Neural progenitor cell (in vitro differentiated cells): ENCODE measurements around the gene DROSHA. TPM values are rescaled to one million over a fixed set of nuclear protein-coding genes. Genes with fewer than 3 reads are reported as not detected.

Experiments used
- DNase-seq: peaks from one replicate; pipeline ENCODE4 v3.0.0-alpha.2; 2016; ENCODE audit warnings: low spot score
- H2AFZ ChIP-seq: fragments of 200-600 bp; sonication (generic); replicated peaks from 2 replicates; pipeline ENCODE4 v1.6.1; 2016; ENCODE audit warnings: antibody characterized with exemption
- H3F3A ChIP-seq: fragments of 200-600 bp; sonication (generic); 2 replicates; pipeline ENCODE4 v1.6.1; 2016; ENCODE audit warnings: antibody characterized with exemption, low read depth
- H3K27ac ChIP-seq: fragments of 200-600 bp; sonication (generic); 2 replicates; pipeline ENCODE4 v1.5.1; 2016; ENCODE audit warnings: mild to moderate bottlenecking
- H3K27me3 ChIP-seq: fragments of 200-600 bp; sonication (generic); 2 replicates; pipeline ENCODE4 v1.6.1; 2016; ENCODE audit warnings: mild to moderate bottlenecking, moderate library complexity
- H3K36me3 ChIP-seq: fragments of 200-600 bp; sonication (generic); 2 replicates; pipeline ENCODE4 v1.5.1; 2016
- H3K4me1 ChIP-seq: fragments of 200-600 bp; sonication (generic); 2 replicates; pipeline ENCODE4 v1.6.1; 2016; ENCODE audit warnings: mixed run types
- H3K4me2 ChIP-seq: fragments of 200-600 bp; sonication (generic); 2 replicates; pipeline ENCODE4 v1.6.1; 2016
- H3K4me3 ChIP-seq: fragments of 200-600 bp; sonication (generic); 2 replicates; pipeline ENCODE4 v1.5.1; 2016
- H3K79me2 ChIP-seq: fragments of 200-600 bp; sonication (generic); 2 replicates; pipeline ENCODE4 v1.6.1; 2016; ENCODE audit warnings: low read depth
- H3K9ac ChIP-seq: fragments of 200-600 bp; sonication (generic); 2 replicates; pipeline ENCODE4 v1.6.1; 2016
- H3K9me3 ChIP-seq: fragments of 200-600 bp; sonication (generic); 2 replicates; pipeline ENCODE4 v1.5.1; 2016; ENCODE audit warnings: low read depth
- H4K20me1 ChIP-seq: fragments of 200-600 bp; sonication (generic); 2 replicates; pipeline ENCODE4 v1.6.1; 2016; ENCODE audit warnings: low read depth
- H3K27ac Mint-ChIP-seq: 3 replicates; pipeline ENCODE4 v1.8.0; 2021; ENCODE audit warnings: mixed read lengths
- H3K27me3 Mint-ChIP-seq: 2 replicates; pipeline ENCODE4 v1.8.0; 2022; ENCODE audit warnings: low read depth, mild to moderate bottlenecking, inconsistent platforms, moderate library complexity, mixed read lengths; ENCODE audit not compliant: insufficient read depth
- H3K36me3 Mint-ChIP-seq: 3 replicates; pipeline ENCODE4 v1.8.0; 2021; ENCODE audit warnings: mixed read lengths
- H3K4me1 Mint-ChIP-seq: 3 replicates; pipeline ENCODE4 v1.8.0; 2021; ENCODE audit warnings: mixed read lengths
- H3K4me3 Mint-ChIP-seq: 3 replicates; pipeline ENCODE4 v1.8.0; 2021; ENCODE audit warnings: mild to moderate bottlenecking, moderate library complexity, mixed read lengths
- H3K9me3 Mint-ChIP-seq: 3 replicates; pipeline ENCODE4 v1.8.0; 2020; ENCODE audit warnings: mixed read lengths
- EZH2 ChIP-seq: fragments of 200-600 bp; sonication (generic); IDR thresholded peaks from 2 replicates; pipeline ENCODE4 v1.6.1; 2017; ENCODE audit warnings: antibody characterized with exemption, mild to moderate bottlenecking, moderate library complexity
- EZH2phosphoT487 ChIP-seq: fragments of 200-600 bp; sonication (generic); IDR thresholded peaks from 2 replicates; pipeline ENCODE4 v1.6.1; 2017; ENCODE audit warnings: antibody characterized with exemption
- total RNA-seq: library from RNA; depleted of rRNA; stranded (reverse); fragments of >200 nt; gene quantifications from 2 replicates; pipeline ENCODE4 v1.2.3, GENCODE V29; 2015; ENCODE audit warnings: low replicate concordance
- TF ChIP-seq, protein P1 (sequence below): fragments of 200-600 bp; sonication (generic); IDR thresholded peaks from 2 replicates; pipeline ENCODE4 v1.5.1; 2017; ENCODE audit warnings: antibody characterized with exemption, mild to moderate bottlenecking

DROSHA gene
- total RNA-seq, 1 donor from 2014 or later = 80.3 TPM

DNA sequence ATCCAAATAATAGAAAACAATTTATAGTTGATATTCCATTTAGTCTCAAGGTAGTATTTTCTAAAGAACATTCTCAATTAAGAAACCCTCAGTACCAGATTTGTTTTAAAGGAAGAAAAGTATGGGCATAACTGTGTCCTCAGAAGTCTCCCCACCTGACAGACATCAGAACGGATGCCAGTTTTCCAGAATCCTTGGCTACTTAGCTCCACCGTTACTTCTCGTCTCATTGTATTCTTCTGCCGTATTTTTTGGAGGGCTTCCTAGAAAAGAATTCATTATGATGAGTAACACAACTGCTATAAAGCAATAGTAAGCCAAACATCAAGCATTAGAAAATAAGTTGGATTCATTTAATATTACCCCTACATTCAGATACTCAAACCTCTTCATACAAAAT lies 67.8 kb downstream of the DROSHA start:
- H2AFZ ChIP-seq = no peak overlapping the region
- no peaks in the 10 kb centered on the region for H3F3A ChIP-seq
- Mint-ChIP-seq H3K9me3 (no peaks in the 10 kb centered on the region), H3K36me3 (peaks cover 74% of the 10 kb centered on the region), H3K27ac (no peak overlapping the region), H3K27me3 (no peaks in the 10 kb centered on the region), H3K4me1 (no peaks in the 10 kb centered on the region), H3K4me3 (no peak overlapping the region)
- no peaks in the 10 kb centered on the region for H4K20me1 ChIP-seq
- no peak overlapping the region for H3K4me2 ChIP-seq
- no peak for DNase-seq
- no peaks in the 10 kb centered on the region for H3K4me1 ChIP-seq
- H3K9ac ChIP-seq = no peak overlapping the region
- no peak for TF ChIP-seq EZH2
- TF ChIP-seq, protein P1, sequence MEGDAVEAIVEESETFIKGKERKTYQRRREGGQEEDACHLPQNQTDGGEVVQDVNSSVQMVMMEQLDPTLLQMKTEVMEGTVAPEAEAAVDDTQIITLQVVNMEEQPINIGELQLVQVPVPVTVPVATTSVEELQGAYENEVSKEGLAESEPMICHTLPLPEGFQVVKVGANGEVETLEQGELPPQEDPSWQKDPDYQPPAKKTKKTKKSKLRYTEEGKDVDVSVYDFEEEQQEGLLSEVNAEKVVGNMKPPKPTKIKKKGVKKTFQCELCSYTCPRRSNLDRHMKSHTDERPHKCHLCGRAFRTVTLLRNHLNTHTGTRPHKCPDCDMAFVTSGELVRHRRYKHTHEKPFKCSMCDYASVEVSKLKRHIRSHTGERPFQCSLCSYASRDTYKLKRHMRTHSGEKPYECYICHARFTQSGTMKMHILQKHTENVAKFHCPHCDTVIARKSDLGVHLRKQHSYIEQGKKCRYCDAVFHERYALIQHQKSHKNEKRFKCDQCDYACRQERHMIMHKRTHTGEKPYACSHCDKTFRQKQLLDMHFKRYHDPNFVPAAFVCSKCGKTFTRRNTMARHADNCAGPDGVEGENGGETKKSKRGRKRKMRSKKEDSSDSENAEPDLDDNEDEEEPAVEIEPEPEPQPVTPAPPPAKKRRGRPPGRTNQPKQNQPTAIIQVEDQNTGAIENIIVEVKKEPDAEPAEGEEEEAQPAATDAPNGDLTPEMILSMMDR = no peak
- TF ChIP-seq EZH2phosphoT487 = no peak
- H3K27me3 ChIP-seq = no peaks in the 10 kb centered on the region
- peaks cover 48% of the 10 kb centered on the region for H3K36me3 ChIP-seq
- H3K27ac ChIP-seq = no peak overlapping the region
- no peak overlapping the region for H3K4me3 ChIP-seq
- H3K79me2 ChIP-seq = no peaks in the 10 kb centered on the region
- H3K9me3 ChIP-seq = no peaks in the 10 kb centered on the region

DNA sequence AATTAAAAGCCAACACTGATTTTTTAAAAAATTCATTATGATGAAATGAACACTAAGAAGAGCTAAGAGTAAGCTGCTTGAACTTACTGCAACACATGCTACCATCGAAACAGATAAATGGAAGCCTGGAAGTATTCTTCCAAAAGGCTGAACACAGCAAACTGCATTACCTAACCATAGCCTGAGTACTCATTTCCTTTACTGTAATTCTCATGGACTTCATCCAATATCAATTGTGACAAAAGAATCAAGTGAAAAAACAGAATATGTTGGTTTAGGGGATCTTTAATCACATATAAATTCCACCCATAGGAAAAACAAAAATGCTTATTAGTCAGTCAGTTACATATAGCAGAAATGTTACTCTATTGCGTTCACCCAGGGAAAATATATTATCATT lies 68.5 kb downstream of the DROSHA start:
- Histone ChIP-seq H3K4me2 (no peak overlapping the region), H3K79me2 (no peaks in the 10 kb centered on the region), H2AFZ (no peak overlapping the region), H3K9me3 (no peaks in the 10 kb centered on the region), H3K9ac (no peak overlapping the region), H3K4me3 (no peak overlapping the region), H3K36me3 (peaks cover 48% of the 10 kb centered on the region), H3F3A (no peaks in the 10 kb centered on the region), H3K4me1 (no peaks in the 10 kb centered on the region), H4K20me1 (no peaks in the 10 kb centered on the region), H3K27me3 (no peaks in the 10 kb centered on the region), H3K27ac (no peak overlapping the region)
- no peaks in the 10 kb centered on the region for H3K4me1 Mint-ChIP-seq
- TF ChIP-seq EZH2phosphoT487 (no peak), EZH2 (no peak)
- TF ChIP-seq, protein P1 = no peak
- H3K9me3 Mint-ChIP-seq = no peaks in the 10 kb centered on the region
- H3K27me3 Mint-ChIP-seq = no peaks in the 10 kb centered on the region
- H3K36me3 Mint-ChIP-seq = peaks cover 71% of the 10 kb centered on the region
- no peak overlapping the region for H3K27ac Mint-ChIP-seq
- H3K4me3 Mint-ChIP-seq = no peak overlapping the region
- no peak for DNase-seq

DNA sequence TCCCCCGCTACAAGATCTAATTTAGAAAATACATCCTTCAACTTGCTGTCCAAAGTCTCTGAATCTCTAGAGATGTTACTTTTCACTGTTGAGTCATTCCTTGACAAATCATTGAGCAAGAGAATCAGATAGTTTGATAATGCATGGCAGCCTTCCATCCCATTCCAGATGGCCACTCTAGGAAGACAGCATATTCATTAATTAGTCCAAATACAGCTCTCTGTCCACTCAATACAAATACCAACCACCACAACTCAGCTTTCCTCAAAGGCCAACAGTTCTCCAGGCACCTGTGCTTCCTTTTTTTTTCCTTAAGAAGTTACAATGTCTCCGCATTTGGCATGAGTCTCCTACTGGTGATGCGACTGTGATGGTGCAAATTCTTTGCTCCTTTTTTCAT lies 72.3 kb downstream of the DROSHA start:
- Mint-ChIP-seq H3K9me3 (peaks cover 19% of the 10 kb centered on the region), H3K27me3 (no peaks in the 10 kb centered on the region), H3K27ac (no peak overlapping the region), H3K36me3 (peaks cover 69% of the 10 kb centered on the region), H3K4me3 (no peak overlapping the region), H3K4me1 (no peaks in the 10 kb centered on the region)
- no peak overlapping the region for H3K4me2 ChIP-seq
- H3F3A ChIP-seq = no peaks in the 10 kb centered on the region
- no peak overlapping the region for H2AFZ ChIP-seq
- peaks cover 7% of the 10 kb centered on the region for H3K9me3 ChIP-seq
- no peaks in the 10 kb centered on the region for H3K27me3 ChIP-seq
- H3K9ac ChIP-seq = no peak overlapping the region
- no peaks in the 10 kb centered on the region for H3K4me1 ChIP-seq
- H3K36me3 ChIP-seq = peaks cover 44% of the 10 kb centered on the region
- DNase-seq = no peak
- no peak overlapping the region for H3K4me3 ChIP-seq
- TF ChIP-seq, protein P1 = no peak
- no peaks in the 10 kb centered on the region for H4K20me1 ChIP-seq
- H3K79me2 ChIP-seq = no peaks in the 10 kb centered on the region
- H3K27ac ChIP-seq = no peak overlapping the region

DNA sequence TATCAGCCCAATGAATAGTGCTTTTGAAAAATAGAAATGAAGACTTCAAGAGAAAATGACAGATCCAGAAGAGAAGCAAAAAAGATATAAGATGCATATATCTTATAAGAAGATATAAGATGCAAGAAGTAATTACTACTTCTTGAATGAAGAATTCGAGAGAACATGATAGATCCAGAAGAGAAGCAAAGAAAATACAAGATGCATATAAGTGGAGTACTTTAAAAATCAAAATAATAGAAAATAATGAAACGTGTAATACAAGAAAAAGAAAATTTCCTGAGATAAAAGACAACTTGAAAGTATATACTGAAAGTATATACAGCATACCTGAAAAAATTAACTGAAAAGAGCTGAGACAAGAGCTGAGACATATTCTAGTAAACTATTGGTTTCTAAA lies 76.7 kb downstream of the DROSHA start:
- H3K36me3 ChIP-seq = peaks cover 9% of the 10 kb centered on the region

More for the DNA sequence above, 76.7 kb downstream of the DROSHA start:
- Histone ChIP-seq H3K4me2 (no peak overlapping the region), H3K9me3 (peaks cover 7% of the 10 kb centered on the region), H2AFZ (no peak overlapping the region), H3K27me3 (no peaks in the 10 kb centered on the region), H3F3A (no peaks in the 10 kb centered on the region), H3K79me2 (no peaks in the 10 kb centered on the region), H3K27ac (no peak overlapping the region), H3K9ac (no peak overlapping the region), H4K20me1 (no peaks in the 10 kb centered on the region), H3K4me3 (no peak overlapping the region), H3K4me1 (peaks cover 9% of the 10 kb centered on the region)
- Mint-ChIP-seq H3K27ac (no peak overlapping the region), H3K9me3 (peaks cover 23% of the 10 kb centered on the region), H3K36me3 (peaks cover 51% of the 10 kb centered on the region), H3K4me1 (no peaks in the 10 kb centered on the region), H3K27me3 (no peaks in the 10 kb centered on the region), H3K4me3 (no peak overlapping the region)
- TF ChIP-seq EZH2 (no peak), EZH2phosphoT487 (no peak)
- TF ChIP-seq, protein P1 = no peak
- no peak for DNase-seq
